Testis (tissue), 2 donors: ENCODE measurements around the gene TENT5C.

ENCODE experiments used
- CTCF ChIP-seq, 3 experiments: fragments of 450-650 bp in 2 of 3; fragments of 200-600 bp in 1 of 3; sonication (generic) in 1 of 3; IDR thresholded peaks; one replicate each; pipeline ENCODE4 v1.5.1; 2016 to 2019; ENCODE audit warnings: antibody characterized with exemption in 3 of 3, mild to moderate bottlenecking in 2 of 3, moderate library complexity in 1 of 3
- POLR2A ChIP-seq: fragments of 450-650 bp; IDR thresholded peaks from one replicate; pipeline ENCODE4 v1.6.1; 2017; ENCODE audit warnings: antibody characterized with exemption, mild to moderate bottlenecking, moderate library complexity

- no peak for TF ChIP-seq CTCF (IDR thresholded peaks at IDR 0.05)
- TF ChIP-seq POLR2A: no peak
These were observed 65.3 kb downstream of the TENT5C start for GRCh38 chr1:117670976-117671780.
